GM21723 (cell line): Measurements from ENCODE around the gene RNF215.

Experiments
- ATAC-seq: cut with Tn5 transposase; IDR thresholded peaks from one replicate; pipeline ENCODE4 v1.9.1; 2021; ENCODE audit warnings: mild to moderate bottlenecking, moderate library complexity; ENCODE audit not compliant: unreplicated experiment

RNF215 gene

GRCh38 chr22:30397656-30398635 is 10.7 kb upstream of the RNF215 start:
- no peak for ATAC-seq

GRCh38 chr22:30396871-30397655 is 9.9 kb upstream of the RNF215 start, which contains the start of gene SEC14L2:
SEC14L2 (plus strand) TSS chr22:30397018; CDS start chr22:30397117, 99 bp downstream.
- ATAC-seq = no peak

- ATAC-seq = no peak
Observed at GRCh38 chr22:30393885-30394284, 6.7 kb upstream of the RNF215 start.

GRCh38 chr22:30393322-30393680 is 6.1 kb upstream of the RNF215 start:
- ATAC-seq = no peak

- no peak for ATAC-seq
Observed at GRCh38 chr22:30392661-30393321, 5.6 kb upstream of the RNF215 start.

GRCh38 chr22:30390974-30391691 is 3.9 kb upstream of the RNF215 start:
- ATAC-seq = no peak

- ATAC-seq = no peak
Observed at GRCh38 chr22:30386608-30386959, 627 bp downstream of the RNF215 start.

- ATAC-seq = no peak
Observed at GRCh38 chr22:30385942-30386341, 1.3 kb downstream of the RNF215 start.

- no peak for ATAC-seq
Observed at GRCh38 chr22:30383061-30383460, 4.2 kb downstream of the RNF215 start.

- no peak for ATAC-seq
Observed at GRCh38 chr22:30382340-30382739, 4.9 kb downstream of the RNF215 start.

GRCh38 chr22:30381264-30381663 is 5.9 kb downstream of the RNF215 start:
- no peak for ATAC-seq

- ATAC-seq = no peak
Observed at GRCh38 chr22:30380011-30380410, 7.2 kb downstream of the RNF215 start.

- ATAC-seq = no peak
Observed at GRCh38 chr22:30375312-30375849, 11.8 kb downstream of the RNF215 start.

- ATAC-seq = no peak
Observed at GRCh38 chr22:30373331-30374325, 13.6 kb downstream of the RNF215 start.

- ATAC-seq = no peak
Observed at GRCh38 chr22:30372915-30373314, 14.3 kb downstream of the RNF215 start.

- ATAC-seq = no peak
Observed at GRCh38 chr22:30371981-30372380, 15.2 kb downstream of the RNF215 start.

GRCh38 chr22:30371321-30371720 is 15.9 kb downstream of the RNF215 start:
- no peak for ATAC-seq

GRCh38 chr22:30370641-30371230 is 16.5 kb downstream of the RNF215 start:
- no peak for ATAC-seq

- no peak for ATAC-seq
Observed at GRCh38 chr22:30368420-30368819, 18.8 kb downstream of the RNF215 start.
